Measurements from ENCODE around the gene MAFF.

DNA sequence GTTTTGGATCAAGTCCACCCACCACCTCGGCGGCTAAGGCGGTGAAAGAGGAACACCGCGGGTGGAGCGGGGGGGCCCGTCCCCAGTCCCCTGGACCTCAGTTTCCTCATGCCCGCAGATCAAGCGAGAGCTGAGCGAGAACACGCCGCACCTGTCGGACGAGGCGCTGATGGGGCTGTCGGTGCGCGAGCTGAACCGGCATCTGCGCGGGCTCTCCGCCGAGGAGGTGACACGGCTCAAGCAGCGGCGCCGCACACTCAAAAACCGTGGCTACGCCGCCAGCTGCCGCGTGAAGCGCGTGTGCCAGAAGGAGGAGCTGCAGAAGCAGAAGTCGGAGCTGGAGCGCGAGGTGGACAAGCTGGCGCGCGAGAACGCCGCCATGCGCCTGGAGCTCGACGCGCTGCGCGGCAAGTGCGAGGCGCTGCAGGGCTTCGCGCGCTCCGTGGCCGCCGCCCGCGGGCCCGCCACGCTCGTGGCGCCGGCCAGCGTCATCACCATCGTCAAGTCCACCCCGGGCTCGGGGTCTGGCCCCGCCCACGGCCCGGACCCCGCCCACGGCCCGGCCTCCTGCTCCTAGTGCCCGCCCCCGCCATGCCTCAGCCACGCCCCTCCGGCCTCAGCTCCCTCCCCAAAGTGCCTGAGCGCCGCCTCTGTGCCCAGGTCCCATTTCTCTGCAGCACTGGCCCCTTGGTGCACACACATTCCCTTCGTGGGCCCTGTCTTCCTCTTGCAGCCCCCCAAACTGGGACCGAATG, 12.7 kb downstream of the MAFF start:
- no peak for TF ChIP-seq POLR2A (IDR thresholded peaks at IDR 0.05; ENCODE audit: low read length)
- TF ChIP-seq GATA1 (IDR thresholded peaks at IDR 0.05; ENCODE audit: low read depth, low read length), result no peak
